Measurements from ENCODE around the gene OSBPL8.
"Not testable (repeated sequence)": the region's sequence is repeated elsewhere in the genome, so short reads cannot be mapped to it uniquely, and the experiment has no call there.

The OSBPL8 gene

DNA sequence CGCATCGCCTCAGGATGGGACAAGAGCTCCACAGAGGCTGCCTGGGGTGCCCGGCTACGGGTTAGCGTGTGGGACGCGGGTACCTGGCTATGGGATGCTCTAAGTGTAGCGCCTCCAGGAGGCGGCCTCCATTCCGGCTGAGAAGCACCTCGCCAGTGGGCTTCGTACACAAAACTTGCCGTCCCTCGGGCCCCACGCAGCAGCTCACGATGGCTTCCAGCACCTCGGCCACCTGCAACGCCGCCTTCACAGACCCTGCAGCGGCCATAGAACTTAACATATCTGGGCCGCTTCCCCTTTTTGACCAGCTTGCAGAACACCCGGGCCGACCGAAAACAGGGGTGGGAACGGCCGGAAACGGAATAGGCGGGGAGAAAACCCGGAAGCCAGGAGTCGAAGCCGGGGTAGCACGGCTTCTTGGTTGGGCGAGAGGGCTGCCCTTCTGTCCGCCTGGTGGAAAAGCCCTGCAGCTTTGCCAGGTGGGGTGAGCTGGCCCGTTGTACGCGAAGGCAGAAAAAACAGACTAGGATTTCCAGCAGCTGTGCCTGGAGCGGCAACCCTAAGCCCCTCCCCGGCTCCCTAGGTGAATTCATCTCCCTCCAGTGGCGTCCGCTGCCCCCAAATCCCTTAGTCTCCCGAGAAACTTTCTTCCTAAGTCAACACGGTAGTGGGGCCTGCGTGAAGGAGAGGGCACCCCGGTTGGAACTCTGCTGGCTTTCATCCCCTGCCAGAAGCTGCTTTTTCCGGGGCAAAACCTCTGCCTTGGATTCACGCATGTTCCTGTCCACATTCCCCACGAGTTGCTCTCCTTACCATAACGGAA is 211.3 kb downstream of the OSBPL8 start, which contains the start of gene BBS10:
Gene BBS10 (minus strand): TSS at position 337 of the 823 bp plus-strand sequence. CDS start 57 bp downstream, at position 280.
- DNase-seq (ENCODE audit: low read depth), result peak; percentile 77

DNA sequence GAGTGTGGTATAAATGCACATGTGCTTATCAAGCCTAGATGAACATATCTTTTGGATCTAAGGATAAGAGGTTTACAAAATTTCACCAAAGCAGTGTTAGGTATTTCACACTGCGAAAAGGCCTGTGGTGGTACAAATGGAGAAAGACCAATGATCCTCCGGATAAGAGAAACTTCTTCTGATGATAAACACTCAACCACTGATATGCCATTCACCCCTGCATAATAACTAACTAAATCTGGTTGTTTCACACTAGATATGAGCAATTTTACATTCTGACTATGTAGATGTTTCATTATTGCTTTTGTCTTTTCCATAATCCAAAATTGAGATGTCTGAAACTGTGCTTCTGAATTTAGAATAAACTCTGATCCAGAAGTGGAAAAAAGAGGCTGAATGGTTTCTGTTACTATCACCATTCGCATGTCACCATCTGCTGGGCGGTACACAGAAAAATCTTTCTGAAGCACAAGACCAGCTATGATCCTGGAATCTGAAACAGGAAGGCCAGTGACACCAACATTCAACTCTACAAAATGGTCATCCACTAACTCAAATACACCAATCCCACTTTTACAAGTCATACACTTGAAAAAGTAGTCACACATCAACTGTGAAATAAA is 212.7 kb downstream of the OSBPL8 start:
- no peak for DNase-seq (ENCODE audit: low read depth)

GRCh38 chr12:76346236-76346635 is 213.3 kb downstream of the OSBPL8 start:
- no peak for DNase-seq (ENCODE audit: low read depth)

GRCh38 chr12:76345569-76345968 is 214.0 kb downstream of the OSBPL8 start:
- DNase-seq (ENCODE audit: low read depth), result no peak

- no peak for DNase-seq (ENCODE audit: low read depth)
Measured at GRCh38 chr12:76341436-76342030, 218.0 kb downstream of the OSBPL8 start.

- DNase-seq (ENCODE audit: low read depth), result no peak
Measured at GRCh38 chr12:76340680-76341435, 218.7 kb downstream of the OSBPL8 start.

GRCh38 chr12:76337583-76337982 is 222.0 kb downstream of the OSBPL8 start:
- DNase-seq (ENCODE audit: low read depth), result no peak

DNA sequence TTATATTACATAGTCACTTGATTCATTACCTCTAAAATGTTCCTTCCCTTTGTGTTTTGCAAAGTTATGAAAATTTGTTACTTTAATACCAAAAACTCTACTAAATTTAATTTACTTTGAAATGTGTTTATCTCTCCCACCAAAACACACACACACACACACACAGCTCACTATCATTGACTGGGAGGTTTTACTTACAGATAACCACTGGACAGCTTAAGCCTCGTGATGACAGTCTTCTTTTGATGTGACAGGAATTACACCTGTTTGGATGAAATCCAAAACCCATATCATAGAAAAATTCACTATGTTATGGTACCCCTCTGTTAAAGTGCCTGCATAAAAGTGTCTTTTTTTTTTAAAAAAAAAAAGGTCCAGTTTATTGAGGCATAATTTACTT is 227.0 kb downstream of the OSBPL8 start:
- DNase-seq (ENCODE audit: low read depth), result no peak

DNA sequence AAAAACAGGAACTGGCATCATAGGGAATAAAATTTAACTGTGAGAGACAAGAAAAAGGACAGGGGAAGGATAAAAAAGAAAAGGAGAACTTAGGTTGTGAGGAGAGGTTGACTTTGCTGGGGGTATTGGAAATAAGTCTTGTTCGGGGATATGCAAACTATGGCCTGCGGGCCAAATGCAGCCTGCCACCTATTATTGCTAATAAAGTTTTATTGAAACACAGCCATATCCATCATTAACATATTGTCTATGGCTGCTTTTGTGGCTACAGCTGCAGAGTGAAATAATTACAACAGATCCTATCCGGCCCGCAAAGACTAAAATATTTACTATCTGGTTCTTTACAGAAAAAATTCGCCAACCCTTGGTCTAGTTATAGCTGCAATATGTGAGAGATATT is 230.0 kb downstream of the OSBPL8 start:
- no peak for DNase-seq (ENCODE audit: low read depth)

DNA sequence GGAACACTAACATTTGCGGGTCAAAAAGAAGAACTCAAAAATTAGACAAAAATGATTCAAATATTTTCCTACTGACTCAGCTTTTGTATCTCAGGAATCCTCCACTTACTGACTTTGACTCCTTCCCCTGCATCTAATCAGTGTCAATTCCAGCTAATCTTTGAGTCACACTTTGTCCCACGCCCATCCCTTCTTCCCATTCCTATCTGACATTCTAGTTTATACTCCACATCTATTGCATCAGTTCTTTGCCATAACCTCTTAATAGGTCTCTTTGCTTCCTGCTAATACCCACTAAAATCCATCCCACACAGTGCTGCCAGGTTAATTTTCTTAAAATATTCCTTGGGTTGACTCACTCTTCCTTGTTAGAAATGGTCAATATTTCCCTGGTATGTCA is 230.4 kb downstream of the OSBPL8 start:
- no peak for DNase-seq (ENCODE audit: low read depth)

GRCh38 chr12:76319595-76320319 is 239.8 kb downstream of the OSBPL8 start:
- DNase-seq (ENCODE audit: low read depth), result not testable (repeated sequence)

GRCh38 chr12:76318773-76319594 is 240.6 kb downstream of the OSBPL8 start:
- no peak for DNase-seq (ENCODE audit: low read depth)

DNA sequence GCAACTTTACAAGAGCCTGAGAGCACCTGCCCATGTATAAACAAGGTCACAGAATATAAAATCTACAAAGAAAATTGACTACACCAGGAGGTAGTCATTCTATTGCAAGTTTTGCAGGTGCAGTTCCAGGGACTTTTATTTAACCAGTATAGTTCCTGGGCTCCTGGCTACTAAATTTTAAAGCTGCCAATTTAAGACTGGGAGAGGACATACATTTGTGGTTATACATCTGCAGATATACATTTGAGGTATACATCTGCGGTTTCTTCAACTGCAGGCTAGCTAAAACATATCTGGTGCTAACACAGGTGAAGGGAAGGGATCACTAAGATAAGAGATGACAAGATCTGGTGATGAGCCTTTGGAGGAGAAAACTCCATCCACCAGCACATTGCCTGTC is 241.6 kb downstream of the OSBPL8 start:
- DNase-seq (ENCODE audit: low read depth), result no peak

- DNase-seq (ENCODE audit: low read depth), result no peak
Measured at GRCh38 chr12:76316468-76316867, 243.1 kb downstream of the OSBPL8 start.

GRCh38 chr12:76313299-76313698 is 246.3 kb downstream of the OSBPL8 start:
- DNase-seq (ENCODE audit: low read depth), result no peak

DNA sequence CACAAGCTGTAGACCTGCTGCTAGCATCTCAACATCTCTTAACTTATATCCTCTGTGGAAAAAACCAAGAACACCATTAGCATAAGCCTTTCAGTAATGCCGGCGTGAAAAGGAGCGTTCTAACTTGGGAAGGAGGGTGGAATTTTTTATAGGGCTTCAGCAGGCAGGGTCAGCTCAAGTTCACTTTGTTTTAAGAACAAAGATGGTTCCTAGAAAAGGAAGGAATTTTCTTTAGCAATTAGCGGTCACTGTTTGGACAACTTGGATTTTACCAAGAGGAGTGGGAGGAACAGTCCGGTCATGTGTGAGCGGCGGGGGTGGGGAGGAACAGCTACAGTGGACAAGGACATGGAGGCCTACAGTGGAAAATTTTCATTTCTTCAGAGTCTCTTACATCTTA is 247.3 kb downstream of the OSBPL8 start:
- no peak for DNase-seq (ENCODE audit: low read depth)

- DNase-seq (ENCODE audit: low read depth), result no peak
Measured at GRCh38 chr12:76311796-76312195, 247.8 kb downstream of the OSBPL8 start.

DNA sequence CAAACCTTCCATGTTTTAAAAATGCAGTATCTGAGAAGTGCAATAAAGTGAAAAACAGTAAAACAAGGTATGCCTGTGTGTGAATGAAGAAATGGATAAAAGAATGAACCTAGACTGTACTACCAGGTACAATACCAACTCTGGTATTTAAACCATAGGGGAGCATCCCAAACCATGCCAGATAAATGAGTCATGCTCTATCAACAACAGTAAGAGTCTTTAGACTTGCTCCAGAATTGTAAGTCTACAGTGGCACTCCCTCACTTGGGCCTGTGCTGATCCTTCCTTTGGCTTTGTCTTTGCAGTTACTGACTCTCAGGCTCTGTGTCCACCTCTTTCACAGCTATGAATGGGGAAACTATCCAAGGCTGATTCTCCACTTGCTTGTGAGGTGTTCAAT is 249.5 kb downstream of the OSBPL8 start:
- DNase-seq (ENCODE audit: low read depth), result no peak

- no peak for DNase-seq (ENCODE audit: low read depth)
Measured at GRCh38 chr12:76308866-76309265, 250.7 kb downstream of the OSBPL8 start.

DNA sequence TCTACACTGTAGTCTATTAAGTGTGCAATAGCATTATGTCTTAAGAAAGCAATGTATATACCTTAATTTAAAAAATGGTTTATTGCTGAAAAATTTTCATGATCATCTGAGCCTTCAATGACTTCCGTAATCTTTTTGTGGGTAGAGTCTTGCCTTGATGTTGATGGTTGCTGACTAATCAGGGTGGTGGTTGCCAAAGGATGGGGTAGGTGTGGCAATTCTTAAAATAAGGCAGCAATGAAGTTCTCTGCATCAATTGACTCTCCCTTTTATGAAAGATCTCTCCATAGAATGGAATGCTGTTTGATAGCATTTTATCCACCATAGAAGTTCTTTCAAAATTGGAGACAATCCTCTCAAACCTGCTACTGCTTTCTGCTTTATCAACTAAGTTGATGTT is 252.5 kb downstream of the OSBPL8 start:
- no peak for DNase-seq (ENCODE audit: low read depth)

DNA sequence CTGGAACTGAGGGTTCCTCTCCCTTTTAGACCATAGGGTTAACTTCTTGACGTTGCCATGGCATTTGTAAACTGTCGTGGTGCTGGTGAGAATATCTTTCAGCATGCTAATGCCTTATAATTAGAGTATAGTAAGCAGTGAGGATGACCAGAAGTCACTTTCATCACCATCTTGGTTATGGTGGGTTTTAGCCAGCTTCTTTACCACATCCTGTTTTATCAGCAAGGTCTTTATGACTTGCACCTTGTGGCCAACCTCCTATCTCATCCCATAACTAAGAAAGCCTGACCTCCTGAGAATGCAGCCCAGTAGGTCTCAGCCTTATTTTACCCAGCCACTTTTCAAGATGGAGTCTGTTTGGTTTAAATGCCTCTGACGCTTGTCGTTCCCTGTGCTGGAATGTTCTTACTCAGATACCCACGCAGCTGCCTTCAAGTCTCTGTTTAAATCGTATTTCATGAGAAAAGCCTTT is 255.5 kb downstream of the OSBPL8 start:
- DNase-seq (ENCODE audit: low read depth), result no peak

All from activated T-helper 9 cell treated with anti-CD3 and anti-CD28 coated beads, Interleukin-2, amount 50 U/mL, for 16 hours (primary cell).